Parathyroid adenoma (tissue), 2 donors: ENCODE measurements around the gene BTNL8.

Source experiments
- H2AFZ ChIP-seq: fragments of 300-600 bp; sonication (generic); one replicate; pipeline ENCODE4 v1.7.0; 2017; ENCODE audit warnings: antibody characterized with exemption, mild to moderate bottlenecking
- H3K27ac ChIP-seq: fragments of 300-600 bp; sonication (generic); one replicate; pipeline ENCODE4 v1.7.0; 2017
- H3K27me3 ChIP-seq: fragments of 300-600 bp; sonication (generic); one replicate; pipeline ENCODE4 v1.7.0; 2017; ENCODE audit warnings: low read length; ENCODE audit not compliant: control insufficient read depth, insufficient read depth
- H3K36me3 ChIP-seq: fragments of 300-600 bp; sonication (generic); one replicate; pipeline ENCODE4 v1.7.0; 2017; ENCODE audit warnings: low read length; ENCODE audit not compliant: control insufficient read depth, insufficient read depth
- H3K4me1 ChIP-seq: fragments of 300-600 bp; sonication (generic); one replicate; pipeline ENCODE4 v1.7.0; 2017; ENCODE audit warnings: control low read depth
- H3K4me2 ChIP-seq: fragments of 300-600 bp; sonication (generic); one replicate; pipeline ENCODE4 v1.7.0; 2017; ENCODE audit warnings: low read length
- H3K4me3 ChIP-seq: fragments of 300-600 bp; sonication (generic); one replicate; pipeline ENCODE4 v1.7.0; 2017; ENCODE audit warnings: low read depth, low read length
- H3K79me2 ChIP-seq: fragments of 300-600 bp; sonication (generic); one replicate; pipeline ENCODE4 v1.7.0; 2017; ENCODE audit warnings: control low read depth
- H3K9ac ChIP-seq: fragments of 300-600 bp; sonication (generic); one replicate; pipeline ENCODE4 v1.7.0; 2017; ENCODE audit warnings: mild to moderate bottlenecking
- H3K9me3 ChIP-seq: fragments of 300-600 bp; sonication (generic); one replicate; pipeline ENCODE4 v1.7.0; 2017; ENCODE audit warnings: low read length; ENCODE audit not compliant: control insufficient read depth
- TF ChIP-seq, protein P1 (sequence below): fragments of 300-600 bp; sonication (generic); IDR thresholded peaks from one replicate; pipeline ENCODE4 v1.7.0; 2017; ENCODE audit warnings: antibody characterized with exemption, mild to moderate bottlenecking
- donor health status: primary hyperparathyroidism.

BTNL8 gene

DNA sequence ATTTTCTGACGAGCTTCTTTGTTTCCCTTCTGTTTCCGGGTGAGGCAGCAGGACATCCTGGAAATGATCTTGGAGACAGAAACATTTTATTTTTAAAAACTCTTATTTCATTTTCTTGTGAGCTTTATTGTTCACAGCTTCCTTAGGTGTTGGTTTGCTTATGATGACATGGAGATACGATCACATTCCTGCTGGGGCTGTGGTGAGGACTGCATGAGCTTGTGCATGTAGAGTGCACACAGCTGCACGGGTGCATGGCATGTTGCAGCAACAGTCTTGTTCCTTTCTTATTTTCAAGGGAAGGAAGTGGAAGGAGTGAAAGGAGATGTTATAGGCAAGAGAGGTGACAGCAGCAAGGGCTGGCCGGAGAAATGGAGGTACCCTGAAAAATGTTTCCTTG is 1.2 kb downstream of the BTNL8 start:
- Histone ChIP-seq H3K36me3 (no peaks in the 10 kb centered on the region), H3K4me1 (no peaks in the 10 kb centered on the region), H3K4me2 (no peak overlapping the region), H3K79me2 (no peaks in the 10 kb centered on the region), H3K4me3 (no peak overlapping the region), H3K9ac (no peak overlapping the region), H3K9me3 (no peaks in the 10 kb centered on the region), H2AFZ (no peak overlapping the region), H3K27me3 (no peaks in the 10 kb centered on the region), H3K27ac (no peak overlapping the region)
- TF ChIP-seq, protein P1, sequence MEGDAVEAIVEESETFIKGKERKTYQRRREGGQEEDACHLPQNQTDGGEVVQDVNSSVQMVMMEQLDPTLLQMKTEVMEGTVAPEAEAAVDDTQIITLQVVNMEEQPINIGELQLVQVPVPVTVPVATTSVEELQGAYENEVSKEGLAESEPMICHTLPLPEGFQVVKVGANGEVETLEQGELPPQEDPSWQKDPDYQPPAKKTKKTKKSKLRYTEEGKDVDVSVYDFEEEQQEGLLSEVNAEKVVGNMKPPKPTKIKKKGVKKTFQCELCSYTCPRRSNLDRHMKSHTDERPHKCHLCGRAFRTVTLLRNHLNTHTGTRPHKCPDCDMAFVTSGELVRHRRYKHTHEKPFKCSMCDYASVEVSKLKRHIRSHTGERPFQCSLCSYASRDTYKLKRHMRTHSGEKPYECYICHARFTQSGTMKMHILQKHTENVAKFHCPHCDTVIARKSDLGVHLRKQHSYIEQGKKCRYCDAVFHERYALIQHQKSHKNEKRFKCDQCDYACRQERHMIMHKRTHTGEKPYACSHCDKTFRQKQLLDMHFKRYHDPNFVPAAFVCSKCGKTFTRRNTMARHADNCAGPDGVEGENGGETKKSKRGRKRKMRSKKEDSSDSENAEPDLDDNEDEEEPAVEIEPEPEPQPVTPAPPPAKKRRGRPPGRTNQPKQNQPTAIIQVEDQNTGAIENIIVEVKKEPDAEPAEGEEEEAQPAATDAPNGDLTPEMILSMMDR, result no peak

DNA sequence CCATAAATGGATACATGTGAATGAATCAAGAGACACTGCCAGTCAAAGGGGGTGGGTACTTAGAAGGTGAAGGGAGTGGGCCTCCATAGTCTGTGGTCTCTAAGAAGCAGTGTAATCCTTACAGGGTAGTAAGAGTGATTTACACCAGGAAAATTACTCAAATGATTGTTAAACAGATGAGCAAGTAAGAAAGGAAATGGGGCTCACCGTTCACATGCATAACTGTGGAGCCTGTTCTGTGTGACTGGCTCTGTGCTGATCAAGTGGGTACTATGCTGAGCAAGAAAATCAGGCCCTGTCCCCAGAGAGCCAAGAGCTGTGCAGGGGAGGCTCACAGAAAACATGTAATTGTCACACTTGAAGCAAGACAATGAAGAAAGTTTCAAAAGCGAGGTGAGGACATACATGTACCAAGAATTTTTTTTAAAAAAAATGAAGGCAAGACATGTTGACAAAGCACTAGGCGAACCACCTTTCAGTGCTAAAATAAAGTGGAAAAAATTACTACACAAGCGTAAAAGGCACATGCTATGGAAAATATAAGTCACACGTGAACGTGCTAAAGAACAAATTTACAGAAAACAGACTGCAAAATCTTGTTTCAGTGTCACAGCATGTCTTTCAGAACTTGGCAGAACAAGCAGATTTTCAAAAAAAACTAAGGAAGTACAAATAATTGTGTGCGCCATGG is 2.5 kb downstream of the BTNL8 start:
- TF ChIP-seq, protein P1, result no peak
- Histone ChIP-seq H3K9ac (no peak overlapping the region), H3K9me3 (no peaks in the 10 kb centered on the region), H3K79me2 (no peaks in the 10 kb centered on the region), H3K27me3 (no peaks in the 10 kb centered on the region), H3K4me2 (no peak overlapping the region), H3K36me3 (no peaks in the 10 kb centered on the region), H3K4me1 (no peaks in the 10 kb centered on the region), H3K27ac (no peak overlapping the region), H3K4me3 (no peak overlapping the region), H2AFZ (no peak overlapping the region)

DNA sequence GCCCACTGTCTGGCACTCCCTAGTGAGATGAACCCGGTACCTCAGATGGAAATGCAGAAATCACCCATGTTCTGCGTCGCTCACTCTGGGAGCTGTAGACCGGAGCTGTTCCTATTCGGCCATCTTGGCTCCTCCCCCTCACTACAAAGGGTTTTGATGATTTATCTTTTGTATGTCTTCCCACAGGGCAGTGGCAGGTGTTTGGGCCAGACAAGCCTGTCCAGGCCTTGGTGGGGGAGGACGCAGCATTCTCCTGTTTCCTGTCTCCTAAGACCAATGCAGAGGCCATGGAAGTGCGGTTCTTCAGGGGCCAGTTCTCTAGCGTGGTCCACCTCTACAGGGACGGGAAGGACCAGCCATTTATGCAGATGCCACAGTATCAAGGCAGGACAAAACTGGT is 9.4 kb downstream of the BTNL8 start:
- no peak overlapping the region for H2AFZ ChIP-seq
- no peak overlapping the region for H3K27ac ChIP-seq
- no peak overlapping the region for H3K4me3 ChIP-seq
- H3K36me3 ChIP-seq, result no peaks in the 10 kb centered on the region
- no peaks in the 10 kb centered on the region for H3K79me2 ChIP-seq
- TF ChIP-seq, protein P1, result no peak
- H3K4me1 ChIP-seq, result no peaks in the 10 kb centered on the region
- no peak overlapping the region for H3K4me2 ChIP-seq
- no peak overlapping the region for H3K9ac ChIP-seq
- H3K9me3 ChIP-seq, result no peaks in the 10 kb centered on the region
- no peaks in the 10 kb centered on the region for H3K27me3 ChIP-seq

DNA sequence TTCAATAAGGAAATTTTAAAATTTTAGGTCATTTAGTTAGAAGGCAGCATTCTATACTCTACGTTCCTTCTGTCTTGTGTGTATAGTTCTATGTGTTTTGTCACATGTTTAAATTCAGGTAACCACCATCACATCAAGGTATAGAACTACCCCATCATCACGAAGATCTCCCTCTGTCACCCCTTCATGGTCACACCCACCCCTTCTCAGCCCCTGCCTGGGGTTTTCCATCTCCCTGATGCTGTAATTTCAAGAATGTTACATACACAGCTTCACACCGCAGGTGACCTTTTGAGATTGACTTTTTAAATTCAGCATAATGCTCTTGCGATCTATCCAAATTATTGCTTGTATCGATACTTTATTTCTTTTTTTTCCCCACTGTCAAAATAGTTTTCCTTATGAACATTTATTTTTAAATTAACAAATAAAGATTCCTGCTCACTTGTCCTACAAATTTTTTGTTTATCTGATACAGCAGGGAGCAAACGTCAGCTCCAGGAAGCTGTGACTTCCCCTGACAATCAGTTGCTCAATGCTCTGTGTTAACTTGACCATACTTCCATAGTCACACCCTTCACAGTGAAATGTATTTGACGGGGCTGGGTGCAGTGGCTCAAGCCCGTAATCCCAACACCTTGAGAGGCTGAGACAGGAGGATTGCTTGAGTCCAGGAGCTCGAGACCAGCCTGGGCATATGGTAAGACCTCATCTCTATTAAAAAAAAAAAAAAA is 10.2 kb downstream of the BTNL8 start:
- no peaks in the 10 kb centered on the region for H3K36me3 ChIP-seq
- H3K9ac ChIP-seq, result no peak overlapping the region
- no peaks in the 10 kb centered on the region for H3K79me2 ChIP-seq
- no peaks in the 10 kb centered on the region for H3K27me3 ChIP-seq
- no peak overlapping the region for H2AFZ ChIP-seq
- no peaks in the 10 kb centered on the region for H3K4me1 ChIP-seq
- TF ChIP-seq, protein P1, result no peak
- no peaks in the 10 kb centered on the region for H3K9me3 ChIP-seq
- H3K4me2 ChIP-seq, result no peak overlapping the region
- no peak overlapping the region for H3K4me3 ChIP-seq
- peak overlapping the region; percentile 25 for H3K27ac ChIP-seq

- Histone ChIP-seq H3K79me2 (no peaks in the 10 kb centered on the region), H3K9ac (no peak overlapping the region), H3K4me2 (no peak overlapping the region), H3K9me3 (no peaks in the 10 kb centered on the region), H3K27me3 (no peaks in the 10 kb centered on the region), H3K36me3 (no peaks in the 10 kb centered on the region), H3K4me1 (no peaks in the 10 kb centered on the region), H2AFZ (no peak overlapping the region), H3K4me3 (no peak overlapping the region), H3K27ac (peak overlapping the region; percentile 25)
- TF ChIP-seq, protein P1, result no peak
Measured at GRCh38 chr5:180909782-180910181, 10.8 kb downstream of the BTNL8 start.
